Superior temporal gyrus (tissue), 1 donor: ENCODE results near the gene NRDC.

Experiments
- DNase-seq: peaks from one replicate; pipeline ENCODE4 v3.0.0-alpha.2; 2016; ENCODE audit errors: extremely low spot score

NRDC gene, protein sequence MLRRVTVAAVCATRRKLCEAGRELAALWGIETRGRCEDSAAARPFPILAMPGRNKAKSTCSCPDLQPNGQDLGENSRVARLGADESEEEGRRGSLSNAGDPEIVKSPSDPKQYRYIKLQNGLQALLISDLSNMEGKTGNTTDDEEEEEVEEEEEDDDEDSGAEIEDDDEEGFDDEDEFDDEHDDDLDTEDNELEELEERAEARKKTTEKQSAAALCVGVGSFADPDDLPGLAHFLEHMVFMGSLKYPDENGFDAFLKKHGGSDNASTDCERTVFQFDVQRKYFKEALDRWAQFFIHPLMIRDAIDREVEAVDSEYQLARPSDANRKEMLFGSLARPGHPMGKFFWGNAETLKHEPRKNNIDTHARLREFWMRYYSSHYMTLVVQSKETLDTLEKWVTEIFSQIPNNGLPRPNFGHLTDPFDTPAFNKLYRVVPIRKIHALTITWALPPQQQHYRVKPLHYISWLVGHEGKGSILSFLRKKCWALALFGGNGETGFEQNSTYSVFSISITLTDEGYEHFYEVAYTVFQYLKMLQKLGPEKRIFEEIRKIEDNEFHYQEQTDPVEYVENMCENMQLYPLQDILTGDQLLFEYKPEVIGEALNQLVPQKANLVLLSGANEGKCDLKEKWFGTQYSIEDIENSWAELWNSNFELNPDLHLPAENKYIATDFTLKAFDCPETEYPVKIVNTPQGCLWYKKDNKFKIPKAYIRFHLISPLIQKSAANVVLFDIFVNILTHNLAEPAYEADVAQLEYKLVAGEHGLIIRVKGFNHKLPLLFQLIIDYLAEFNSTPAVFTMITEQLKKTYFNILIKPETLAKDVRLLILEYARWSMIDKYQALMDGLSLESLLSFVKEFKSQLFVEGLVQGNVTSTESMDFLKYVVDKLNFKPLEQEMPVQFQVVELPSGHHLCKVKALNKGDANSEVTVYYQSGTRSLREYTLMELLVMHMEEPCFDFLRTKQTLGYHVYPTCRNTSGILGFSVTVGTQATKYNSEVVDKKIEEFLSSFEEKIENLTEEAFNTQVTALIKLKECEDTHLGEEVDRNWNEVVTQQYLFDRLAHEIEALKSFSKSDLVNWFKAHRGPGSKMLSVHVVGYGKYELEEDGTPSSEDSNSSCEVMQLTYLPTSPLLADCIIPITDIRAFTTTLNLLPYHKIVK

GRCh38 chr1:51878616-51879336 is at the start of gene NRDC:
Gene NRDC (minus strand): TSS chr1:51878727. CDS start chr1:51878615, 112 bp downstream.
- peak; percentile 100 for DNase-seq

DNA sequence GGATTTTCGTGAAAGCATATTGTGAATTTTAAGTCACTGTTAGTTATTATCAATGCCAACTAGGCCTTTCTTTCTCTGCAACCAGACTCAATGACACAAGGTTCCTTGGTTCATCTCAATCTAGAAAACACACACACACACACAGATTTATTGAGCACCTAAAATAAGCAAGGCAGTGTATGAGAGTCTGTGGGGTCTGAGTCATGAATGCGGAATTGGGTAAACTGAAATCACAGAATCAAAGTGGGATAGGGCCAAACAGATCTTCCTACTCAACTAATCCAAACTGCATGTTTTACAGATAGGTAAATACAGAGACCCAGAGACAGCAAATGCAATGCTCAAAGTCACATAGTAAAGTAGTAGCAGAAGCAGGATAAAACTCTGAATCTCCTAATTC is 48.5 kb upstream of the NRDC start:
- no peak for DNase-seq

DNA sequence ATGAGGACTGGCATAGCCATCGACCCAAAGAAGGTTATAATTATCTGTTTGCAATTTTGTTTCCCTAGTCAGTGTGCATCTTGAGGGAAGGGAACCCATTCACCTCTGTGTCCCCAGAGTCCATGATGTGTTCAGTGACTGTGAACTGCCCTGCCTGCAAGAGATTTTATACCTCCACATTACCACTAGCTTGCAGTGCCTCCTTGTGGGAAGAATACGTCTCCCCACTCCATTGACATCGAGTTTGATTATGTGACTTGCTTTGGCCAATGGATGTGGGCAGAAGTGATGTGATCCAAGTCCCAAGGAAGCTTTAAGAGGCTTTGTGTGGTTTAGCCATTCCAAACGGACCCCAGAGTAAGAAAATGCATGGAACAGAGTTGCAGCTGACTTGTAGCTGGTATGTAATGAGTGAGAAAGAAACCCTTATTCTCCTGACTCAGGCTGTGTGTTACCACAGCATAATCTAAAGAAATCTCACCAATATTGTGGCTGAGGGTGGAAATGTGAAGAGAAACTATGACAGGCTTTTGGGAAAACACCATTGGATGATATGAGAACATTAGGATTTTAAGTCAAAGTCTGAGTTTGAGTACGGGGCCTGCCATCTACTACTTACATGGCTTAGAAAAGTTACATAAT is 47.8 kb upstream of the NRDC start:
- no peak for DNase-seq

DNA sequence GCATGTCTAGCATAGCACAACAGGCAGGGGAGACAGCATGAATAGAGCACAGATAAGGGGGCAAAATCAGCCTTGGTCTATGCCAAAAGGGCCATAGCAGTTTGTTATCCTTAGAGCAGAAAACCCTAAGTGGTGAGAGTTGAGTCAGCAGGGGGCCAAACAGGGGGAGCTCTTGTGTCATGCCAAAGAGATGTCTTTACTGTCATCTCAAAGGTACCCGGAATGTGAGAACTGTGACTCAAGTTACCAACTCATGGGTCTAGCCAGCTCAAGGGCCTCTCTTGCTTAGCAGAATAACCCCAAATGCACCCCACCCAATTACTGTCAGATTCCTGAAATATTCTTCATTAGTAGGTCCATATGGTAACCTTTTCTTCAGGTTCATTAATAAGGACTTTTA is 45.9 kb upstream of the NRDC start:
- no peak for DNase-seq

DNA sequence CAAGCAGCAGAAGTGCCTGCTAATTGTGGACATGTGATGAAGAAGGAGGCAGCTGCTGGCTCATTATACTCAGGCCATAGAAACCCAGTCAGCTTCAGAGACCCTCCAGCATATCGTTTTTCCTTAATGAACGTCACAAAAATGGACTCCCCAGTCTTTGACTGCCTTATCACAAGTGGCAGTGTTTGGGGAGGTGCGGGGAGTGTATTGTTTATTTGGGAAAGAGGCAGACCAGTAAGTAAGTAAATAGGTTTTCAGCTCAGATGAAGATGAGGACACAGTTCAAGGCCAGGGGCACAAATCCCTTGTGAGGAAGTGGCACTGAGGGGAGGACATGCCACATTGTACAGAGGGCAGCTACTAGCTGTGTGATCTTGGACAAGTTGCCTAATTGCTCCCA is 43.5 kb upstream of the NRDC start:
- DNase-seq = no peak

DNA sequence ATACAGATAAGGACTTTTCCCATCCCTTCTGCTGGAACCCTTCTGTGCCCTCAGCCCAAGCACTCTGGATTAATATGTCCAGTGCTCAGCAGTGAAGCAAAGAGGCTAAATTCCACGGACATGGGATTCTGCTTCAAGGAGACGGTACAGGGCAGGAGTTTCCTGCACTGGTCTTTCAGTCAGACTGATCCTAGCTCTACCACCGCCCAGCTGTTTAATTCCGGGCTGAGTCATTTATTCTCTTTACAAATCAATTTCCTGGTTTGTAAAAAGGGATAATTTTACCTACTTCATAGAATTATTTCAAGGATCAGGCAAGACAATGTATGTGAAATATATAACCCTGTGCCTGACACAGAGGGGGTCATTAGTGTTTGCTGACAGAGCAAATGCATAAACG is 41.6 kb upstream of the NRDC start:
- no peak for DNase-seq

- DNase-seq = no peak
Measured at GRCh38 chr1:51919684-51920083, 41.2 kb upstream of the NRDC start.

DNA sequence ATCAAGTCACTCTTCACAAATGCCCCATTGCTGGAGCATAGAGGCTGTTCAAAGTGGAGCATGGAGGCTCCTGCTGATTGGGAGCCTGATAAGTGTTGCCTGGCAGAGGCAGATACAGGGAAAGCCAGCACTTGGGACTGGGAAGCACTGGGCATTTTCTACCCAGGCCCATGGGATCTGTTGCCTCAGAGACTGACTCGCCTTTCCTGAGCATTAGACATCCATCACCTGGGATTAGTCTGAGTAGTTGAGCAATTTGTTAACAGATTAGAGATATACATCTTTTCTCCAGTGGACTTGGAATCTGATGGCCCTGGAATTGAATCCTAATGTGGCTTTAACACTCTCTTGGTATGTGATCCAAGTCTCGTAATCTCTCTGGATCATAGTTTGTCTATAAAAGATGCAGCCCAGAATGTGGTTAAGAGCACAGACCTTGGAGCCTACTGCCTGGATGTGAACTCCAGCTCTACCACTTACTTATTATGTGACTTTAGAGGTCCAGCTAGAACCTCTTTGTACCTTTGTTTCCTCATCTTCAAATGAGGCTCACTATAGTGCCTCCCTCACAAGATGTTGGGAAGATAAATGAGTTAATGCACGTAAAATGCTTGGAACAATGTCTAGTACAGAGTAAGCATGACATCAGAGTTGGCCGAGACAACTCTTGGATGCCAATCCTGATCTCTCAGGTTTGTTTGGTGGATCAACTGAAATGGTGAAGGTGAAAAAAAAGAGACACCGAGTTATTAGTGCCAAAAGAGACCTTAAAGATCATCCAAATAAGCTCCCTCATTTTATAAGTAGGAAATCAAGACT is 38.3 kb upstream of the NRDC start:
- no peak for DNase-seq

GRCh38 chr1:51915951-51916350 is 37.4 kb upstream of the NRDC start:
- DNase-seq = no peak

GRCh38 chr1:51912881-51913280 is 34.4 kb upstream of the NRDC start:
- no peak for DNase-seq

GRCh38 chr1:51910221-51911000 is 31.9 kb upstream of the NRDC start:
- no peak for DNase-seq

DNA sequence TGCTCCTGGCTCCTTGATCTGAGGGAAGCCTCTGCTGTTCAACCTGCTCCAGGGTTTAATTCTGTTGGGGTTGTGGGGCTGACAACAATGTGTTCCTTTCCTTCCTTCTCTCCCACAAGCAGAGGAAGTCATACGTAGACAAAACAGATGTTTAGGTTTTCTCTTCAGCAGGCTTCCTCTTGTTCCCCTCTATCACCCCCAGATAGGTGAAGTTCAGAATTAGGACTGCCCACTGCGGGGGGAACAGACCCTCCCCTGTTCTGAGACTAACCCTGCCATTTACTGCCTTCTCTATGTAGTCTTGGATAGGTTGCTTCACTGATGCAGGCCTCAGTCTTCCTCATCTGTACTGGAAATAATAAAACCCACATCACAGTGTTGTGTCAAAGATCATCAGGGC is 30.0 kb upstream of the NRDC start:
- DNase-seq = no peak

DNA sequence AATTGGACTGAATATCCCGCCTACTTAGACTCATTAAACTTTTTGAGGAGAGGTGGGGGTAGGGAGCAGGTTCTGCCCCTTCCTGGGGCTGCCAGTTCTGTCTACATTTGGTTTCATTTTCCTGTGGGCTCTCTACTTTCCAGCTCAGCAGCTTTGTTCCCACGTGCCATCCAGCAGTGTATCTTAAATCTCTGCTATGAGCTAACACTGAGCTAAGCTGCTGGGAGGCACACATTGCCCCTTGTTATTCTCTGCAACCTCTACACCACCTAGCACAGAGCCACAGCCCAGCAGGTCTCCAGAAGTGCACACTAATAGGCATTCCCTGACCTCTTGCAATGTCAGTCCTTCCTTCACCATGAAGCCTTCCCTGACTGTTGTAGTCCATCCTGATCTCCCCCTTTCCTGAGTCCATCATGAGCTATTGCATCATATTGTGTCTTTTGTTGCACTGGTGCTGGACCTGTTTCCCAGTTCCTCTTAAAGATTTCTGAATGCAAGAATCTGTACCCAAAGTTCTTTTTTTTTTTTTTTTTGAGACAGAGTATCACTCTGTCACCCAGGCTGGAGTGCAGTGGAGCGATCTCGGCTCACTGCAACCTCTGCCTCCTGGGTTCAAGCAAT is 28.7 kb upstream of the NRDC start:
- no peak for DNase-seq

DNA sequence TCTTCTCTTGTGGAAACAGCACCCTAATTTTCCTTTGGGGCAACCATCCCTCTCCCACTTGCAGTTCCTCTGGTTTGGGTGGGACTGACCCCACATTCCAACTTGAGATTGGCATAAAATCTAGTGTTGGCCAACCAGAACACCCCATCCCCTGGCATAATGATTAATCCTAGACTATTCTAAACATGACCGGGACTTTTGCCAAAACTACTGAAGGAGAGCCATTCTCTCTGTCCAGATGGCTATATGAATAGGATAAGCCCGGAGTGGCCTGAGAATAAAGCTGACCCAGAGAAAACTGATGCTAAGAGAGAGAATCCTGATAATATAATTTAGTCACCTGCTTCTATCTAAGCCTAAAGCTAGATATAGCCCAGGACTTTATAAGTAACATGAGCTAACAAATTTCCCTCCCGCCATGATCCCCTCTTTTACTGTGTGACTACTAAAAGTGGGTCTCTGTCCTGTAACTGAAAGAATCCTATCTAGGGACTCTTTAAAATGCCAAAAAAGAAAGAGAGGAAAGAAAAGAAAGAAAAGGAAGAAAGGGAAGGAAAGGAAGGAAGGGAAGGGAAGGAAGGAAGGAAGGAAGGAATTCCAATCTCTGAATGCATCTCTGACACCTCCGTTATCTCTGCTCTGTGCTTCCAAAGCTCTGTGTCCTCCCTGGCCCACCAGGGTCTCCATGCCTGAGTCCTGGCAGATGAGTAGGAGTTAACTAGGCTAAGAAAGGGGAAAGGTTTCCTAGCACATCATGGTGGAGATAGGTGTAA is 28.0 kb upstream of the NRDC start:
- peak; percentile 85 for DNase-seq

DNA sequence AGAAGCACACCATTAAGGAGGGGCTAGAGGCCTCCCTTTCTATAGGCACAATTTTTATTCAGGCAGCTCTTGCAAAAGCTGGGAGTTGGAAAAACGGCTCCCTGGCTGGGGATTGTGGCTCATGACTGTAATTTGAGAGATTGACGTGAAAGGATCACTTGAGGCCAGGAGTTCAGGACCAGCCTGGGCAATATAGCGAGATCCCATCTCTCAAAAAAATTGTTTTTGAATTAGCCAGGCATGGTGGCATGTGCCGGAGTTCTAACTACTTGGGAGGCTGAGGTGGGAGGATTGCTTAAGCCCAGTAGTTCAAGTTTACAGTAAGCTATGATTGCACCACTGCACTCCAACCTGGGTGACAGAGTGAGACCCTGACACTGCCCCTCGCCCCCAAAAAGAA is 23.9 kb upstream of the NRDC start:
- no peak for DNase-seq

GRCh38 chr1:51901151-51901550 is 22.6 kb upstream of the NRDC start:
- DNase-seq = no peak

DNA sequence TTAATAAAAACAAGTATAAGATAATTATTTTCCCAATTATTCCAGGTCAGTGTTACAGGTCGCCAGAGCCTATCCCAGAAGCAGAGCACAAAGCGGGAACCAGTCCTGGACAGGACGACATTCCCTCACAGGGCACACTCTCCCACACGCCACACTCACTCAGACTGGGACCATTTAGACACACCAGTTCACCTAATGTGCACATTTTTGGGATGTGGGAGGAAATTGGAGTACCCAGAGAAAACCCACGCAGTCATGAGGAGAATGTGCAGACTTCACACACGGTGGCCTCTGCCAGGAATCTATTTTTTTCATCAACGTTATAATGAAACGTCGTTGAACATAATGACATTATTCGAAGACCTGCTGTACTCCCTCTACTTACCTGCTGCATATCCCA is 20.5 kb upstream of the NRDC start:
- no peak for DNase-seq

- DNase-seq = no peak
Measured at GRCh38 chr1:51898090-51898734, 19.7 kb upstream of the NRDC start.
